MG63 (cell line): ENCODE results near the gene TCF4. TPM values are rescaled to one million over a fixed set of nuclear protein-coding genes. Genes with fewer than 3 reads are reported as not detected.

Experiments used
- DNase-seq: peaks from one replicate; pipeline ENCODE4 v3.0.0-alpha.2; 2020
- H3K27me3 ChIP-seq: fragments of 250-450 bp; sonication (Bioruptor Pico); 2 replicates; pipeline ENCODE4 v1.5.1; 2020; ENCODE audit warnings: mild to moderate bottlenecking, moderate library complexity
- H3K36me3 ChIP-seq: fragments of 250-450 bp; sonication (Bioruptor Pico); 2 replicates; pipeline ENCODE4 v1.5.1; 2020; ENCODE audit warnings: mild to moderate bottlenecking, moderate library complexity
- H3K4me3 ChIP-seq: fragments of 250-450 bp; sonication (Bioruptor Pico); 2 replicates; pipeline ENCODE4 v1.5.1; 2020; ENCODE audit warnings: mild to moderate bottlenecking, moderate library complexity
- H3K9me3 ChIP-seq: fragments of 250-450 bp; sonication (Bioruptor Pico); 2 replicates; pipeline ENCODE4 v1.5.1; 2020; ENCODE audit warnings: mild to moderate bottlenecking, moderate library complexity
- total RNA-seq: library from RNA; depleted of rRNA; stranded (reverse); fragments of >200 nt; shearing (Covaris generic); gene quantifications from 2 replicates; pipeline ENCODE4 v1.2.3, GENCODE V29; 2014; ENCODE audit warnings: low replicate concordance

The TCF4 gene
- total RNA-seq, 1 experiment from 2014 or later, result 20.3 TPM

GRCh38 chr18:55525845-55526244 lies 62.1 kb downstream of the TCF4 start:
- Histone ChIP-seq H3K27me3 (no peaks in the 10 kb centered on the region), H3K36me3 (no peaks in the 10 kb centered on the region), H3K9me3 (no peaks in the 10 kb centered on the region), H3K4me3 (no peak overlapping the region)
- no peak for DNase-seq

DNA sequence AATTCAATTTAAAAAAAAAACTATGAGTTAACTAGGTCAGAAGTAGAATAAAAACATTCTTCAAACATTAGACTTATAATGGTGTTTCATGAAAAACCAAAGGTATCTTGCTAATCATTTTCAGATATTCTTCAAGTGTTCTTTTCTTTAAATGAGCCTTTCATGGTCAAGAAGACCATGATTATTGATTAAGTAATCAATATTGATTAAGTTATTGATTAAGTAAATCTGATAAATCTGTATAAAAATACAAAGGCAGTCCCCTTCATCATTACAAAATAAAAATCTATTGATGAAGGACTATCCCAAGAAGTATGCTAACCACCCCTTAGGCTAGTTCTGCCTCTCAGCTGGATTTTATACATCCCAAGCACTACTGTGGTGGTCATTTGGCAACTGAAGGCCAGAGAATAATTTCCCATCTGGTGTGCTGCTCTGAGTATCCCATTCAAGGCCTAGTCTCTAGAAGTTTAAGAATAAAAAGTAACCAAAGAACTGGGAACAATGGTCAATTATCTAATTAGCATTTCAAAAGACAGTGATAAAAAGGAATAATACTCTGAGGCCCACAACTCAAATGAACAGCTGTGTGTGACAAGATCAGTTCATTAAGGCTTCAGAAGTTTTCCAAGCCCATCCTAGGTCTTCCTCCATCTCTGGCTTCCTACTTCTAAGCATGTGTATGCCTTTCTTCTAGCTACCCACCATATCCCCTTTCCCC lies 63.5 kb downstream of the TCF4 start:
- Histone ChIP-seq H3K4me3 (no peak overlapping the region), H3K36me3 (no peaks in the 10 kb centered on the region), H3K9me3 (no peaks in the 10 kb centered on the region), H3K27me3 (no peaks in the 10 kb centered on the region)
- no peak for DNase-seq

- DNase-seq, result no peak
- no peaks in the 10 kb centered on the region for H3K27me3 ChIP-seq
- no peaks in the 10 kb centered on the region for H3K36me3 ChIP-seq
- H3K9me3 ChIP-seq, result no peaks in the 10 kb centered on the region
- H3K4me3 ChIP-seq, result no peak overlapping the region
These were observed 65.0 kb downstream of the TCF4 start for GRCh38 chr18:55523001-55523400.

GRCh38 chr18:55522011-55522410 lies 66.0 kb downstream of the TCF4 start:
- H3K36me3 ChIP-seq, result no peaks in the 10 kb centered on the region
- peak; percentile 2 for DNase-seq
- no peaks in the 10 kb centered on the region for H3K9me3 ChIP-seq
- H3K27me3 ChIP-seq, result no peaks in the 10 kb centered on the region
- no peak overlapping the region for H3K4me3 ChIP-seq

- H3K27me3 ChIP-seq, result no peaks in the 10 kb centered on the region
- no peaks in the 10 kb centered on the region for H3K9me3 ChIP-seq
- DNase-seq, result no peak
- no peaks in the 10 kb centered on the region for H3K36me3 ChIP-seq
- H3K4me3 ChIP-seq, result no peak overlapping the region
These were observed 70.9 kb downstream of the TCF4 start for GRCh38 chr18:55517055-55517454.

DNA sequence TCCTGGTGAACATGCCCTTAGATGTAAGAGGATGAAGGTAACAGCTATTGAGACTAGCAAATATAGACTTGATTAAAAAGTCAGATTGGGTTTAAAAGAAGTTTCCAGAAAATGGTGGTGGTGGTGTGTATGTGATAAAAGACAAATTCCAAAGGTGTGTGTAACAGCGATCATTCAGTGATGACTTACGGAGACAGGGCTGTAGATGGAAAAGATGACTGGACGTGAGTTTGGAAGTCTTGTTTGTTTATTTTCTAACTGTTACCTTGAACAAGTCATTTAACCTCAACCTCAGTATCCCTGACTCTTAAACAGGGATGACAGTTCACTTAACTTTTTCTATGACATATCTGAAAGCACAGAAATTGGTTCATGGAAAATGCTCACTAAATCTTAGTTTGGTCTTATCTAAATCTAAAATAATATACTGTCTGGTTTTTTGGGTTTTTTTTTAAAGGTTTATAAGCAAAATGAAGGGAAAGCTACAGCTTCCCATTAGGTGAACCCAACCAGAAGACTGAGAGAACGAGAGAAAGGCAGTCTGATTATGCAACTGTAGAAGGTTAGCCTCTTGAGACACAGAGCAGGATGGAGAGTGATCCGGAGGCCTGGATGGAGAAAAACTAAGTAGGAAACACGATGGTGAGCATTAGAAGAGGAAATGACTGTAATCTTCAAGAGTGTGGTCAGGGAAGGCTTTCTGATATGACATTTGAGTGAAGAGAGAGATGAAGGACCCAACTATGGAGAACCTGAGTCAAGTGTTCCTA lies 71.9 kb downstream of the TCF4 start:
- no peak for DNase-seq
- no peak overlapping the region for H3K4me3 ChIP-seq
- no peaks in the 10 kb centered on the region for H3K27me3 ChIP-seq
- H3K36me3 ChIP-seq, result no peaks in the 10 kb centered on the region
- no peaks in the 10 kb centered on the region for H3K9me3 ChIP-seq

GRCh38 chr18:55515214-55515613 lies 72.8 kb downstream of the TCF4 start:
- no peaks in the 10 kb centered on the region for H3K36me3 ChIP-seq
- no peaks in the 10 kb centered on the region for H3K27me3 ChIP-seq
- no peak overlapping the region for H3K4me3 ChIP-seq
- H3K9me3 ChIP-seq, result no peaks in the 10 kb centered on the region
- DNase-seq, result no peak

DNA sequence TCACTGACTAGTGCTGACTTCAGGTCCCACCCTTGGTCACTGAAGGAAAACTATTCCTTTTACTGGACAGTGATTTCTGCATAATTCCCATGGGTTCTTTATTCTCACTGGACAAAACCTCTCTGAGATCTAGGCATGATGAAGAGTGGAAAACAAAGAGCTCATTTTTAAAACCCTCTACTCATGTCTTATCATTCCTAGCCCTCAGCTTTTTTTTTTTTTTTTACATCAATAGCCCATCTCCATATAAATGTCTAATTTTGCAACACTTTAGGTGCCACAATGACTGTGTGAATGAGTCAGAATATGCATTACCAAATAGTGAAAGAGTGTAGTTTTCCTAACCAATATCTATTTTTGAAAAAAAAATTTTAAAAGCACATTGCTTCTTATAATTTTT lies 74.8 kb downstream of the TCF4 start:
- H3K27me3 ChIP-seq, result no peaks in the 10 kb centered on the region
- no peak overlapping the region for H3K4me3 ChIP-seq
- H3K9me3 ChIP-seq, result no peaks in the 10 kb centered on the region
- DNase-seq, result no peak
- no peaks in the 10 kb centered on the region for H3K36me3 ChIP-seq

- H3K4me3 ChIP-seq, result peak overlapping the region; percentile 37
These were observed 76.7 kb downstream of the TCF4 start for GRCh38 chr18:55511277-55511676.

GRCh38 chr18:55510809-55511208 lies 77.2 kb downstream of the TCF4 start:
- peak; percentile 52 for DNase-seq
- Histone ChIP-seq H3K36me3 (no peaks in the 10 kb centered on the region), H3K9me3 (no peaks in the 10 kb centered on the region), H3K27me3 (no peaks in the 10 kb centered on the region), H3K4me3 (peak overlapping the region; percentile 37)

More at GRCh38 chr18:55511277-55511676, 76.7 kb downstream of the TCF4 start:
- no peaks in the 10 kb centered on the region for H3K27me3 ChIP-seq
- H3K36me3 ChIP-seq, result no peaks in the 10 kb centered on the region
- H3K9me3 ChIP-seq, result no peaks in the 10 kb centered on the region
- no peak for DNase-seq

- H3K27me3 ChIP-seq, result no peaks in the 10 kb centered on the region
- no peaks in the 10 kb centered on the region for H3K36me3 ChIP-seq
- DNase-seq, result peak; percentile 12
- no peaks in the 10 kb centered on the region for H3K9me3 ChIP-seq
- peak overlapping the region; percentile 37 for H3K4me3 ChIP-seq
These were observed 78.2 kb downstream of the TCF4 start for GRCh38 chr18:55509631-55510324.

GRCh38 chr18:55508651-55509050 lies 79.3 kb downstream of the TCF4 start:
- Histone ChIP-seq H3K9me3 (no peaks in the 10 kb centered on the region), H3K4me3 (no peak overlapping the region), H3K27me3 (no peaks in the 10 kb centered on the region), H3K36me3 (no peaks in the 10 kb centered on the region)
- DNase-seq, result no peak

- Histone ChIP-seq H3K27me3 (no peaks in the 10 kb centered on the region), H3K9me3 (no peaks in the 10 kb centered on the region), H3K36me3 (no peaks in the 10 kb centered on the region), H3K4me3 (no peak overlapping the region)
- no peak for DNase-seq
These were observed 81.9 kb downstream of the TCF4 start for GRCh38 chr18:55506074-55506473.

- no peak for DNase-seq
- H3K4me3 ChIP-seq, result no peak overlapping the region
- H3K36me3 ChIP-seq, result no peaks in the 10 kb centered on the region
- H3K9me3 ChIP-seq, result no peaks in the 10 kb centered on the region
- H3K27me3 ChIP-seq, result no peaks in the 10 kb centered on the region
These were observed 83.2 kb downstream of the TCF4 start for GRCh38 chr18:55504808-55505207.

GRCh38 chr18:55503167-55503820 lies 84.7 kb downstream of the TCF4 start:
- Histone ChIP-seq H3K27me3 (no peaks in the 10 kb centered on the region), H3K4me3 (no peak overlapping the region), H3K36me3 (no peaks in the 10 kb centered on the region), H3K9me3 (no peaks in the 10 kb centered on the region)
- DNase-seq, result no peak

- Histone ChIP-seq H3K9me3 (no peaks in the 10 kb centered on the region), H3K36me3 (no peaks in the 10 kb centered on the region), H3K27me3 (no peaks in the 10 kb centered on the region), H3K4me3 (no peak overlapping the region)
- no peak for DNase-seq
These were observed 85.8 kb downstream of the TCF4 start for GRCh38 chr18:55501982-55502710.
